ENCODE data around the gene TIMM50. TPM values are rescaled to one million over a fixed set of nuclear protein-coding genes. Genes with fewer than 3 reads are reported as not detected.

The TIMM50 gene
- total and polyA plus RNA-seq, 7 donors, result 70.5 to 189 (median 86.1) TPM

GRCh38 chr19:39501340-39501739 lies 20.7 kb downstream of the TIMM50 start:
- ATAC-seq, result no peak
- H3K4me1 ChIP-seq, result peaks cover 18% of the 10 kb centered on the region
- intact Hi-C loops (cut with DNase I), result no loop called here
- WGBS, 3 donors, result 73 to 77% (median 76%) methylated on average over 5 of the region's 5 CpGs
- H3K36me3 ChIP-seq (ENCODE audit: insufficient read depth in 1 of 2, low read depth in 1 of 2), result no peaks in the 10 kb centered on the region
- DNase-seq, result no peak
- no peak for TF ChIP-seq CTCF (IDR thresholded peaks at IDR 0.05)
- H3K27me3 ChIP-seq (ENCODE audit: insufficient read depth in 3 of 3, low read length in 2 of 3), result peaks cover 0 to 93% (median 42%) of the 10 kb centered on the region in 3 donors
- no peak overlapping the region for H3K27ac ChIP-seq
- H3K4me3 ChIP-seq, result no peak overlapping the region
- H3K9me3 ChIP-seq, result no peaks in the 10 kb centered on the region

- ATAC-seq, result peak; percentile 46 to 79 (median 72)
- WGBS, 3 donors, result 12 to 20% (median 15%) methylated on average over 31 to 69 of the region's 69 CpGs
Observed at GRCh38 chr19:39502640-39503417, 22.2 kb downstream of the TIMM50 start.

GRCh38 chr19:39506598-39506943 lies 25.9 kb downstream of the TIMM50 start:
- Histone ChIP-seq H3K27me3 (ENCODE audit: insufficient read depth in 3 of 3, low read length in 2 of 3) (peaks cover 0 to 93% (median 35%) of the 10 kb centered on the region in 3 donors), H3K9me3 (no peaks in the 10 kb centered on the region), H3K36me3 (ENCODE audit: insufficient read depth in 1 of 2, low read depth in 1 of 2) (no peaks in the 10 kb centered on the region), H3K4me1 (no peaks in the 10 kb centered on the region), H3K27ac (no peak overlapping the region), H3K4me3 (peak overlapping the region; percentile 58)
- DNase-seq (no peak), ATAC-seq (no peak)
- no peak for TF ChIP-seq CTCF (IDR thresholded peaks at IDR 0.05)
- 41 to 48% (median 47%) methylated on average over 7 of the region's 7 CpGs for WGBS, 3 donors
- intact Hi-C loops (cut with DNase I), result no loop called here

More at GRCh38 chr19:39502640-39503417, 22.2 kb downstream of the TIMM50 start:
- H3K9me3 ChIP-seq, result no peaks in the 10 kb centered on the region
- H3K36me3 ChIP-seq (ENCODE audit: insufficient read depth in 1 of 2, low read depth in 1 of 2), result no peaks in the 10 kb centered on the region
- H3K4me3 ChIP-seq, result no peak overlapping the region
- peak; percentile 67 for TF ChIP-seq CTCF (IDR thresholded peaks at IDR 0.05)
- intact Hi-C loops (cut with DNase I), result no loop called here
- peaks cover 0 to 92% (median 48%) of the 10 kb centered on the region in 3 donors for H3K27me3 ChIP-seq (ENCODE audit: insufficient read depth in 3 of 3, low read length in 2 of 3)
- no peak overlapping the region for H3K27ac ChIP-seq
- DNase-seq, result peak; percentile 67 to 72
- peaks cover 15% of the 10 kb centered on the region for H3K4me1 ChIP-seq

GRCh38 chr19:39506944-39507714 lies 26.5 kb downstream of the TIMM50 start:
- Histone ChIP-seq H3K36me3 (ENCODE audit: insufficient read depth in 1 of 2, low read depth in 1 of 2) (no peaks in the 10 kb centered on the region), H3K27ac (no peak overlapping the region), H3K4me1 (no peaks in the 10 kb centered on the region), H3K9me3 (no peaks in the 10 kb centered on the region), H3K4me3 (peak overlapping the region; percentile 58), H3K27me3 (ENCODE audit: insufficient read depth in 3 of 3, low read length in 2 of 3) (peaks cover 0 to 98% (median 33%) of the 10 kb centered on the region in 3 donors)
- DNase-seq (no peak), ATAC-seq (peak in 1 of 4 donors; percentile 17)
- TF ChIP-seq CTCF (IDR thresholded peaks at IDR 0.05), result no peak
- intact Hi-C loops (cut with DNase I), result no loop called here
- WGBS, 3 donors, result 1 to 2% (median 2%) methylated on average over 73 to 96 of the region's 96 CpGs
